Kidney epithelial cell (primary cell): ENCODE results near the gene IL4I1. TPM values are rescaled to one million over a fixed set of nuclear protein-coding genes. Genes with fewer than 3 reads are reported as not detected.

Source experiments
- DNase-seq: peaks from one replicate; pipeline ENCODE4 v3.0.0-alpha.2; 2010; ENCODE audit warnings: low read depth
- H3K27me3 ChIP-seq: 2 replicates; pipeline ENCODE4 v1.6.0; 2011; ENCODE audit warnings: low read length; ENCODE audit not compliant: control insufficient read depth, insufficient read depth
- H3K36me3 ChIP-seq: 2 replicates; pipeline ENCODE4 v1.5.1; 2011; ENCODE audit warnings: low read length; ENCODE audit not compliant: control insufficient read depth, insufficient read depth
- H3K4me3 ChIP-seq: 2 replicates; pipeline ENCODE4 v1.5.1; 2011; ENCODE audit warnings: low read depth, mild to moderate bottlenecking, control low read depth, low read length
- CTCF ChIP-seq: IDR thresholded peaks from 2 replicates; pipeline ENCODE4 v1.5.1; 2011; ENCODE audit warnings: mild to moderate bottlenecking, moderate library complexity, low read length, control low read depth, inconsistent platforms; ENCODE audit not compliant: insufficient read depth, poor library complexity, severe bottlenecking
- total RNA-seq: library from RNA; depleted of rRNA; stranded (reverse); fragments of >200 nt; gene quantifications from 2 replicates; pipeline ENCODE4 v1.2.3, GENCODE V29; 2015

Gene IL4I1
- total RNA-seq, 1 donor from 2014 or later: 8.2 TPM

- H3K27me3 ChIP-seq: no peaks in the 10 kb centered on the region
- no peak overlapping the region for H3K4me3 ChIP-seq
- DNase-seq: no peak
- peaks cover 4% of the 10 kb centered on the region for H3K36me3 ChIP-seq
- TF ChIP-seq CTCF: no peak
Measured at GRCh38 chr19:49872245-49873128, 24.2 kb downstream of the IL4I1 start.

GRCh38 chr19:49871349-49871985 is 25.2 kb downstream of the IL4I1 start:
- TF ChIP-seq CTCF: no peak
- Histone ChIP-seq H3K27me3 (no peaks in the 10 kb centered on the region), H3K4me3 (no peak overlapping the region), H3K36me3 (peaks cover 4% of the 10 kb centered on the region)
- DNase-seq: no peak

GRCh38 chr19:49870309-49870901 is 26.3 kb downstream of the IL4I1 start:
- Histone ChIP-seq H3K27me3 (no peaks in the 10 kb centered on the region), H3K36me3 (peaks cover 4% of the 10 kb centered on the region), H3K4me3 (peak overlapping the region; percentile 57)
- no peak for TF ChIP-seq CTCF
- DNase-seq: no peak

GRCh38 chr19:49869484-49870308 is 27.0 kb downstream of the IL4I1 start:
- H3K36me3 ChIP-seq: peaks cover 4% of the 10 kb centered on the region
- TF ChIP-seq CTCF: no peak
- peak; percentile 99 for DNase-seq
- no peaks in the 10 kb centered on the region for H3K27me3 ChIP-seq
- H3K4me3 ChIP-seq: peak overlapping the region; percentile 57

- H3K4me3 ChIP-seq: peak overlapping the region; percentile 32
- no peak for DNase-seq
- H3K27me3 ChIP-seq: no peaks in the 10 kb centered on the region
- no peak for TF ChIP-seq CTCF
- H3K36me3 ChIP-seq: peaks cover 5% of the 10 kb centered on the region
Measured at GRCh38 chr19:49869009-49869483, 27.6 kb downstream of the IL4I1 start.
